Measurements from ENCODE around the gene NPW. TPM values are rescaled to one million over a fixed set of nuclear protein-coding genes. Genes with fewer than 3 reads are reported as not detected.

NPW gene
- total and polyA plus RNA-seq, 9 of the 15 experiments (the other 6 are each of a cell fraction or from before 2014, with no cell fraction given) = 0.14 to 4.0 (median 2.6) TPM; not detected in 4

- TF ChIP-seq REST (IDR thresholded peaks at IDR 0.05; ENCODE audit: borderline replicate concordance) (peak; percentile 94), REST (CRISPR knock-in tag; IDR thresholded peaks at IDR 0.05; ENCODE audit: low read depth) (0 out of 2 replicates have a peak, but pooled peaks have one; percentile 22), ZBTB7A (IDR thresholded peaks at IDR 0.05; ENCODE audit: borderline replicate concordance, control insufficient read depth, low read depth, low read length) (peak; percentile 47; the same call in 1 of the 2 replicates), TFE3 (CRISPR knock-in tag; IDR thresholded peaks at IDR 0.05) (peak; percentile 100), RNF2 (IDR thresholded peaks at IDR 0.05) (peak; percentile 53; the same call in 1 of the 2 replicates), ZSCAN32 (CRISPR knock-in tag; IDR thresholded peaks at IDR 0.05) (no peak), ZNF639 (CRISPR knock-in tag; conservative IDR thresholded peaks at IDR 0.05 in 1 of 2, IDR thresholded peaks at IDR 0.05 in 1 of 2) (peak in 1 of 2 experiments; percentile 89; a peak in 2 of 4 replicates), CREB3L1 (IDR thresholded peaks at IDR 0.05; ENCODE audit: borderline replicate concordance, low read depth) (peak; percentile 94), ZNF311 (CRISPR knock-in tag; IDR thresholded peaks at IDR 0.05) (0 out of 2 replicates have a peak, but pooled peaks have one; percentile 18), ZNF197 (CRISPR knock-in tag; IDR thresholded peaks at IDR 0.05; ENCODE audit: low read depth) (peak; percentile 85; the same call in 1 of the 2 replicates), RBM25 (IDR thresholded peaks at IDR 0.05; ENCODE audit: low read depth, low read length, severe bottlenecking) (no peak), ZNF695 (CRISPR knock-in tag; IDR thresholded peaks at IDR 0.05) (no peak), NR2F6 (CRISPR knock-in tag; IDR thresholded peaks at IDR 0.05) (no peak), MAFK (IDR thresholded peaks at IDR 0.05; ENCODE audit: low read length) (no peak)
Observed at GRCh38 chr16:2047330-2048115, 27.9 kb downstream of the NPW start, which contains the start of the genes NTHL1 and TSC2 (continued).

All from K562 (cell line).